Measurements from ENCODE around the gene ALDH2. TPM values are rescaled to one million over a fixed set of nuclear protein-coding genes. Genes with fewer than 3 reads are reported as not detected.

The ALDH2 gene
- total and polyA plus RNA-seq, 2 donors (not counting 1 experiment from before 2014, with no cell fraction given): 7.0 to 22.3 TPM

DNA sequence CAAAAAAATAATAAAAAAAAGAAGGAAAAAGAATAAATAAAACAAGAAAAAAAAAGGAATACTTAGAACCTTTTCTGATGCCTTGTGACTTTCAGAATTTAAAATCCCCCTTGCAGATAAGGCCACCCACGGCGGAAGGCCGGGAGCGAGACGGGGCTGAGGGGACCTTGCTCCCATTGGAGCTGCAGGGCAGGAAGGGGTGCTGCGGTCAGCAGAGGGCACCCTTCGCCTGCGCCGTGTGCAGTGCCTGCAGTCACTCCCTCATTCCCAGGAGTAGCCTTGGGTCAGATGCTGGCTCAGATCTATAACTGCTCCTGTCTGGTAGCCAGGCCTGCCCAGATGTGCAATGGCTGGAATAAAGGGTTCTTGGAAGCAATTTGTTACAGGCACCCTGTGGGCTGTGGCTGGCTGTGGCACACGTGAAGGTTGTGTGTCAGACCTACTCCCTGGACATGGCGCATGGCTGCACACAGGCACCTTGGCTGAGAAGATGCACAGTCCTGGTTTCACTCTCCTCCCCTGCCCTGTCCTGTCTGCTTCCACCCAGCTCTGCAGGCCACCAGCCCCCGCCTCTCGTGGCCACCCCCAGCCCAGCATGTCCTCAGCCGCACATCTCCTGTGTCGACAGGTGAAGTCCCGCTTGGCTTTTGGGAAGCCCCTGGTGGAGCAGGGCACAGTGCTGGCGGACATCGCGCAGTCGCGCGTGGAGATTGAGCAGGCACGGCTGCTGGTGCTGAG lies 13.4 kb upstream of the ALDH2 start:
- DNase-seq (peak; percentile 54), ATAC-seq (ENCODE audit: low read depth) (peak; percentile 35)
- H3K4me3 Mint-ChIP-seq: no peak overlapping the region
- 91% methylated on average over 23 of the region's 23 CpGs for WGBS (ENCODE audit: insufficient coverage)
- Histone ChIP-seq H3K27ac (ENCODE audit: low read length in 2 of 2) (no peak overlapping the region), H3K9me3 (ENCODE audit: control extremely low read depth in 1 of 3, control insufficient read depth in 2 of 3, insufficient read depth in 1 of 3, low read length in 2 of 3) (no peaks in the 10 kb centered on the region), H3K9ac (ENCODE audit: low read length) (no peak overlapping the region), H2AFZ (ENCODE audit: insufficient read depth, low read depth, low read length, poor library complexity, severe bottlenecking) (no peak overlapping the region), H4K20me1 (ENCODE audit: control insufficient read depth, insufficient read depth, low read length, poor library complexity, severe bottlenecking) (no peaks in the 10 kb centered on the region), H3K79me2 (ENCODE audit: control insufficient read depth, insufficient read depth, low read length) (no peaks in the 10 kb centered on the region), H3K27me3 (replicated peaks in 1 of 4; ENCODE audit: control extremely low read depth in 1 of 4, control insufficient read depth in 3 of 4, insufficient read depth in 4 of 4, low read length in 3 of 4) (no peaks in the 10 kb centered on the region), H3K4me3 (ENCODE audit: control extremely low read depth in 1 of 5, extremely low read depth in 1 of 5, insufficient read depth in 1 of 5, low read depth in 2 of 5, low read length in 4 of 5) (no peak overlapping the region), H3K4me1 (ENCODE audit: control insufficient read depth in 2 of 2, insufficient read depth in 2 of 2, low read length in 2 of 2) (peaks cover 11% of the 10 kb centered on the region in 2 donors), H3K36me3 (replicated peaks in 1 of 2; ENCODE audit: control extremely low read depth in 1 of 2, control insufficient read depth in 1 of 2, extremely low read depth in 1 of 2, insufficient read depth in 2 of 2, low read length in 1 of 2) (peaks cover 2 to 35% of the 10 kb centered on the region in 2 experiments), H3K4me2 (replicated peaks; ENCODE audit: low read depth, low read length, poor library complexity, severe bottlenecking) (no peak overlapping the region)
- H3K9me3 Mint-ChIP-seq (ENCODE audit: insufficient read depth): no peaks in the 10 kb centered on the region
- TF ChIP-seq, protein P1, sequence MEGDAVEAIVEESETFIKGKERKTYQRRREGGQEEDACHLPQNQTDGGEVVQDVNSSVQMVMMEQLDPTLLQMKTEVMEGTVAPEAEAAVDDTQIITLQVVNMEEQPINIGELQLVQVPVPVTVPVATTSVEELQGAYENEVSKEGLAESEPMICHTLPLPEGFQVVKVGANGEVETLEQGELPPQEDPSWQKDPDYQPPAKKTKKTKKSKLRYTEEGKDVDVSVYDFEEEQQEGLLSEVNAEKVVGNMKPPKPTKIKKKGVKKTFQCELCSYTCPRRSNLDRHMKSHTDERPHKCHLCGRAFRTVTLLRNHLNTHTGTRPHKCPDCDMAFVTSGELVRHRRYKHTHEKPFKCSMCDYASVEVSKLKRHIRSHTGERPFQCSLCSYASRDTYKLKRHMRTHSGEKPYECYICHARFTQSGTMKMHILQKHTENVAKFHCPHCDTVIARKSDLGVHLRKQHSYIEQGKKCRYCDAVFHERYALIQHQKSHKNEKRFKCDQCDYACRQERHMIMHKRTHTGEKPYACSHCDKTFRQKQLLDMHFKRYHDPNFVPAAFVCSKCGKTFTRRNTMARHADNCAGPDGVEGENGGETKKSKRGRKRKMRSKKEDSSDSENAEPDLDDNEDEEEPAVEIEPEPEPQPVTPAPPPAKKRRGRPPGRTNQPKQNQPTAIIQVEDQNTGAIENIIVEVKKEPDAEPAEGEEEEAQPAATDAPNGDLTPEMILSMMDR (IDR thresholded peaks at IDR 0.05): peak; percentile 64
- TF ChIP-seq EZH2 (IDR thresholded peaks at IDR 0.05; ENCODE audit: borderline replicate concordance, insufficient read depth, low read depth, low read length, poor library complexity, severe bottlenecking): no peak
- intact Hi-C loops (cut with micrococcal nuclease): loop anchor here (1.0 kb wide), 2 partner anchors 35 to 60 kb away; no protein-coding TSS in a partner anchor
- ChIA-PET POLR2A (interaction anchor here (0.5 to 1.1 kb wide), 4 partner anchors 11 to 89 kb away, joined by 3 read pairs; partner anchors contain the start of gene MAPKAPK5), CTCF (interaction anchor here (0.8 to 6.6 kb wide), 19 partner anchors 9 to 357 kb away, joined by 3 to 248 read pairs (median 5); partner anchors contain the start of gene ALDH2)
- no peaks in the 10 kb centered on the region for H3K27me3 Mint-ChIP-seq
- no peak overlapping the region for H3K27ac Mint-ChIP-seq
- peaks cover 13% of the 10 kb centered on the region for H3K4me1 Mint-ChIP-seq

DNA sequence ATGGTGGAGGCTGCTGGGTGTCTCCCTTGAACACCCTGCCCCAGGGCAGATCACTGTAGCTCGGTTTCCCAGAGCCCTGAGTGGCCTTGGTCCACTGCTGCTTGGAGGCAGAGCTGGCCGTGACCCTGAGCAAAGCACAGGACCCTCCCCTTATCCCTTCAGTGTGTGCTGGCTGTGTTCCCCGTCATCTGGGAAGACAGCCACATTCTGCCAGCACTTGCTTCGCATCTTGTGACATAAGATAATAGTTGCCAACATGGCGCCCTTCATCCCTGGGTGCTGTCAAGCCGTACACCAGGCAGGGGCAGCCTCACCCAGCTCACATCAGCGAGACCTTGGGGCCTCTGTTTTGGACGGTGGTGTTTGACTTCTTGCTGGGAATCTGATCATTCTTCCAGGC lies 12.1 kb upstream of the ALDH2 start:
- 96% methylated on average over 8 of the region's 8 CpGs for WGBS (ENCODE audit: insufficient coverage)
- Histone ChIP-seq H3K36me3 (replicated peaks in 1 of 2; ENCODE audit: control extremely low read depth in 1 of 2, control insufficient read depth in 1 of 2, extremely low read depth in 1 of 2, insufficient read depth in 2 of 2, low read length in 1 of 2) (peaks cover 2 to 27% of the 10 kb centered on the region in 2 experiments), H3K4me3 (ENCODE audit: control extremely low read depth in 1 of 5, extremely low read depth in 1 of 5, insufficient read depth in 1 of 5, low read depth in 2 of 5, low read length in 4 of 5) (no peak overlapping the region), H3K9ac (ENCODE audit: low read length) (no peak overlapping the region), H3K4me1 (ENCODE audit: control insufficient read depth in 2 of 2, insufficient read depth in 2 of 2, low read length in 2 of 2) (peaks cover 17 to 23% of the 10 kb centered on the region in 2 donors), H2AFZ (ENCODE audit: insufficient read depth, low read depth, low read length, poor library complexity, severe bottlenecking) (no peak overlapping the region), H4K20me1 (ENCODE audit: control insufficient read depth, insufficient read depth, low read length, poor library complexity, severe bottlenecking) (no peaks in the 10 kb centered on the region), H3K27me3 (replicated peaks in 1 of 4; ENCODE audit: control extremely low read depth in 1 of 4, control insufficient read depth in 3 of 4, insufficient read depth in 4 of 4, low read length in 3 of 4) (no peaks in the 10 kb centered on the region), H3K27ac (ENCODE audit: low read length in 2 of 2) (no peak overlapping the region), H3K79me2 (ENCODE audit: control insufficient read depth, insufficient read depth, low read length) (no peaks in the 10 kb centered on the region), H3K4me2 (replicated peaks; ENCODE audit: low read depth, low read length, poor library complexity, severe bottlenecking) (no peak overlapping the region), H3K9me3 (ENCODE audit: control extremely low read depth in 1 of 3, control insufficient read depth in 2 of 3, insufficient read depth in 1 of 3, low read length in 2 of 3) (no peaks in the 10 kb centered on the region)
- DNase-seq (no peak), ATAC-seq (ENCODE audit: low read depth) (no peak)
- Mint-ChIP-seq H3K27me3 (no peaks in the 10 kb centered on the region), H3K4me3 (no peak overlapping the region), H3K27ac (no peak overlapping the region), H3K9me3 (ENCODE audit: insufficient read depth) (no peaks in the 10 kb centered on the region), H3K4me1 (peaks cover 23% of the 10 kb centered on the region)
- no peak for TF ChIP-seq EZH2 (IDR thresholded peaks at IDR 0.05; ENCODE audit: borderline replicate concordance, insufficient read depth, low read depth, low read length, poor library complexity, severe bottlenecking)
- TF ChIP-seq, protein P1 (IDR thresholded peaks at IDR 0.05): no peak
- intact Hi-C loops (cut with micrococcal nuclease): no loop called here
- CTCF ChIA-PET: interaction anchor here (0.8 to 6.6 kb wide), 13 partner anchors 10 to 58 kb away, joined by 3 to 248 read pairs (median 7); partner anchors contain the start of gene ALDH2
- POLR2A ChIA-PET: interaction anchor here (0.6 to 1.1 kb wide), 2 partner anchors 10 to 33 kb away, joined by 3 read pairs; no protein-coding TSS in a partner anchor

All from B cell (primary cell).